ENCODE measurements around the gene IFT80. TPM values are rescaled to one million over a fixed set of nuclear protein-coding genes. Genes with fewer than 3 reads are reported as not detected.

The IFT80 gene
- total and polyA plus RNA-seq, 9 of the 15 experiments (the other 6 are each of a cell fraction or from before 2014, with no cell fraction given): 6.7 to 21.1 (median 16.4) TPM

- H3K36me3 ChIP-seq (ENCODE audit: control insufficient read depth, insufficient read depth, low read length): peaks cover 93% of the 10 kb centered on the region
- H3K4me3 ChIP-seq: no peak overlapping the region
- POLR2A ChIA-PET: interaction anchor here (0.6 to 3.8 kb wide), 5 partner anchors 10 to 61 kb away, joined by 3 to 38 read pairs (median 6); partner anchors contain the start of gene TRIM59
- no peak for FAIRE-seq
- no peaks in the 10 kb centered on the region for H3K27me3 ChIP-seq (ENCODE audit: control insufficient read depth in 2 of 2, insufficient read depth in 2 of 2, low read length in 2 of 2)
- 37% methylated on average over 5 of the region's 5 CpGs for WGBS (ENCODE audit: insufficient coverage, low coverage, missing lambda C conversion rate)
- peak overlapping the region; percentile 20; the same call in 1 of the 2 replicates for H3K4me2 ChIP-seq (ENCODE audit: insufficient read depth, low read length)
- TSS peak; percentile 11 for BruUV-seq (replicated peaks)
- DNase-seq (ENCODE audit: extremely low read depth in 1 of 4, low spot score in 3 of 4): no peak
- H3K9ac ChIP-seq (ENCODE audit: insufficient read depth in 1 of 2, low read depth in 2 of 2, low read length in 2 of 2): peak overlapping the region in 1 of 2 experiments; percentile 6; a peak in 1 of 4 replicates
- CTCF ChIA-PET (ENCODE audit: low intra/inter-chr PET ratio): no interaction called here
- H3K9me3 ChIP-seq (replicated peaks; ENCODE audit: control insufficient read depth, insufficient read depth, low read depth, low read length): no peaks in the 10 kb centered on the region
- ATAC-seq: peak; percentile 59
- H3K79me2 ChIP-seq (ENCODE audit: control insufficient read depth, insufficient read depth, low read length): peaks cover 97% of the 10 kb centered on the region
- H3K27ac ChIP-seq (ENCODE audit: extremely low read depth, low read depth, low read length): no peak overlapping the region; the same call in 2 of the 3 replicates
- intact Hi-C loops (cut with micrococcal nuclease) (no loop called here), in situ Hi-C loops (cut with MboI) (no loop called here)
- no peak overlapping the region for H2AFZ ChIP-seq (ENCODE audit: low read depth, low read length)
- 0 out of 2 replicates have a peak, but pooled peaks cover 4% of the 10 kb centered on the region for H4K20me1 ChIP-seq (replicated peaks; ENCODE audit: control insufficient read depth, insufficient read depth, low read length)
- peaks cover 2 to 3% of the 10 kb centered on the region in 2 experiments; a peak in 3 of 5 replicates for H3K4me1 ChIP-seq (replicated peaks in 1 of 2; ENCODE audit: control insufficient read depth in 2 of 2, insufficient read depth in 2 of 2, low read length in 2 of 2)
- no peaks in the 10 kb centered on the region for H3K9me1 ChIP-seq (ENCODE audit: control insufficient read depth, insufficient read depth, low read length)
- TF ChIP-seq JUND (IDR thresholded peaks at IDR 0.05; ENCODE audit: borderline replicate concordance, low read depth, low read length) (no peak), JUND (tag; IDR thresholded peaks at IDR 0.05; ENCODE audit: borderline replicate concordance, low read depth, low read length) (no peak), E2F4 (CRISPR knock-in tag; IDR thresholded peaks at IDR 0.05; ENCODE audit: low read depth) (no peak), WHSC1 (IDR thresholded peaks at IDR 0.05; ENCODE audit: low read length) (no peak), POLR2G (IDR thresholded peaks at IDR 0.05; ENCODE audit: low read depth, low read length) (peak; percentile 37; the same call in 1 of the 2 replicates), ZBTB43 (CRISPR knock-in tag; IDR thresholded peaks at IDR 0.05) (no peak), DACH1 (IDR thresholded peaks at IDR 0.05; ENCODE audit: partially characterized antibody) (no peak), CTCFL (IDR thresholded peaks at IDR 0.05; ENCODE audit: borderline replicate concordance, insufficient read depth, low read depth, low read length, poor library complexity, severe bottlenecking) (no peak), ZKSCAN3 (CRISPR knock-in tag; IDR thresholded peaks at IDR 0.05) (no peak), GTF3C2 (IDR thresholded peaks at IDR 0.05; ENCODE audit: borderline replicate concordance, extremely low read depth, insufficient read length) (no peak), ZBTB26 (CRISPR knock-in tag; IDR thresholded peaks at IDR 0.05) (no peak), RBM25 (IDR thresholded peaks at IDR 0.05; ENCODE audit: low read depth, low read length, severe bottlenecking) (no peak), ZNF551 (CRISPR knock-in tag; IDR thresholded peaks at IDR 0.05) (no peak)
These were observed 38.0 kb upstream of the IFT80 start for GRCh38 chr3:160437083-160437455.

All from K562 (cell line).